GM18867 (cell line): ENCODE data around the gene GGT6.

Experiments used
- ATAC-seq: cut with Tn5 transposase; IDR thresholded peaks from one replicate; pipeline ENCODE4 v1.9.1; 2021; ENCODE audit warnings: mild to moderate bottlenecking, moderate library complexity; ENCODE audit not compliant: unreplicated experiment

GGT6 gene

DNA sequence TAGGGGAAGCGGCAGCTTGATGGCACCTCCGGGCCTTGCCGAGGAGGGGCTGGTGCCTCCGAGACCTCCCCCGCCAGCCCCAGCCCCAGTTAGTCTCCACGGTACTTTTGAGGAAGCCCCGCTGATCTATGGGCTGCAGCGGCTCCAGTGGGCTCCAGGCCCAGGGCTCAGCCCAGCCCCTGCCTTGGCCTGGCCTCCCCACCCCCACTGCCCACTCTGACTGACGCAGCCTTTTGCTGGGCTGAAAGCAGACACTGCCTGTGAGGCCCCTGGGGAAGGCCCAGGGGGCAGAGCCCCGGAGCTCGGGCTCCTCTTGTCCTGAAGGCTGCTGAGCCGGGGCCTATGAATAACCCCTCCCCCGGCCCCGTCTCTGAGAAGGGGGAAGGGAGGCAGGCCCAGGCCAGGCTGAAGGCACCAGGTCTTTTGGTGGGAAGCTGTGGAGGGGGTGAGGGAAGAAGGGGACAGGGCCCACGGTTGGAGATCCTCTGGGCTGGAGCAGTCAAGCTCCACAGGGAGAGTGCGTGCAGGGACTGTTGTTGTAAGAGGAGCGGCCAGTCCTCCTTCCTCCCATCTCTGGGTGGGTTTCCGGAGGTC lies 16.4 kb upstream of the GGT6 start:
- ATAC-seq = no peak

DNA sequence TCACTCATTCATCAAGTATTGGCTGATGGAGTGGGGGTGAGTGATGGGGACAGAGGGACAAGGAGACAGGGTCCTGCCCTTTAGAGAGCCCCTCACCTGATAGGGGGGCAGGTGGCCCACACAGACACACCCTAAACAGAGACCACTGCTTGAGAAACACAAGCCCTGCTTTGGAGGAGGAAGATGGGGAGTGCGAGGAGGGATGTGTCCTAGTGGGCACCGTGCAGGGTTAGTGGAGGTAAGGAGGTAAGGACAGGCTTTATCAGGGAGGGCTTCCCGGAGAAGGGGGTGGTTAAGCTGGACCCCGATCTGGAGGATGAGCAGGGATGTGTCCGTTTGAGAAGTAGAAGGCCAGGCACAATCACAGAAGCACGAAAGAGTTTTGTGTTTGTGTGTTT lies 15.8 kb upstream of the GGT6 start:
- ATAC-seq = no peak

DNA sequence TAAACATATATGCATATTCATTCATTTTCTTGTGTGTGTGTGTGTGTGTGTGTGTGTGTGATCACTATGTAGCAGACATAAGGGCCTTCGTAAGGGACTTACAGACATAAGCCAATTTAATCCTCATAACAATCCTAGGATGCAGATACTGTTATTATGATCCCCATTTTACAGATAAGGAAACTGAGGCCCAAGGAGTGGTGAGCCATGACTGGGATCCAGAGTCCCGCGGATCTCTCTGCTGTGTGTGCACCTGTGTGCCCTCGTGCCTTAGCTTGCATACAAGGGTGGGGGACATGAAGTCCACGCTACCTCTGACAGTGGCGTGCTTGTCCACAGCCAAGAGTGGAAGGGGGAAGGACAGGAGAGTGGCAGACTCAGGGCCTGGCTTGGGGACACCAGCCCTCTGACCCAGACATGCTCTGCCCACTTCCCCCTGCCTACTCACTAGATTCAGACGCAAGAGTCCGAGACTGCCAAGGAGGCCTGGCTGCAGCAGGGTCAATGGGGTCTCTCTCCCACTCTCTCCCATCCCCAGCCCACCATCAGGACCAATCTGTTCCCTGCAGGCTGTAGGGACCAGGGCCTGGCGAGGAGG lies 14.2 kb upstream of the GGT6 start:
- ATAC-seq = no peak

DNA sequence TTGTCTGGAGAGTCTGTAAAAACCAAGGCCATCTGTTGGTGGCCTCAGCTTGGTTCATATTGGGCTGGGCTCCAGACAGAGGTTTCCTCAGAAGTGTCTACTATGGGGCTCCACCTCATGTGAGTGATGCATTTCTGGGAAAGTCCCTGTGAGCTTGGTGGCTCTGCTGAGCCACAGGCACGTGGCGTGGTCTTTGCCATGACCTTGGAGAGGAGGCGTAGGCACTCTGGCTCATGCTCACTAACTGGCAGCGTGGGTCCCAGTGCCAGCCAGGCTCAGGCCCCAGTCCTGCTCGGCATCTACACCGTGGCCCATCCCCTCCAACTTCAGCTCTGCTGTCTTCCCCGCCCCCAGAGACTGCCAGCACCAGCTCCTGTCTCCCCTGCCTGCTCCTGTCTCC lies 13.3 kb upstream of the GGT6 start:
- no peak for ATAC-seq

DNA sequence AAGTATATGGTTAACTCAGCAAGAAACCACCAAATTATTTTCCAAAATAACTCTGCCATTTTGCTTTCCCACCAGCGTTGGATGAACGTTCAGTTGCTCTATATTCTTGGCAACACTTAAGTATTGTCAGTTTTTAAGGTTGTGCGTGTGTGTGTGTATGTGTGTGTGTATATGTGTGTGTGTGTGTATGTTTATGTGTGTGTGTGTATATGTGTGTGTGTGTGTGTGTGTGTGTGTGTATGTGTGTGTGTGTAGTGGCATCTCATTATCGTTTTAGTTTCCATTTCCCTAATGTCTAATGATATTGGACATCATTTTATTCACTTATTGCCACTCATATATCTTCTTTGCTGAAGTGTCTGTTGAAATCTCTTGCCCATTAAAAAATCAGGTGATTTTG lies 12.7 kb upstream of the GGT6 start:
- no peak for ATAC-seq

DNA sequence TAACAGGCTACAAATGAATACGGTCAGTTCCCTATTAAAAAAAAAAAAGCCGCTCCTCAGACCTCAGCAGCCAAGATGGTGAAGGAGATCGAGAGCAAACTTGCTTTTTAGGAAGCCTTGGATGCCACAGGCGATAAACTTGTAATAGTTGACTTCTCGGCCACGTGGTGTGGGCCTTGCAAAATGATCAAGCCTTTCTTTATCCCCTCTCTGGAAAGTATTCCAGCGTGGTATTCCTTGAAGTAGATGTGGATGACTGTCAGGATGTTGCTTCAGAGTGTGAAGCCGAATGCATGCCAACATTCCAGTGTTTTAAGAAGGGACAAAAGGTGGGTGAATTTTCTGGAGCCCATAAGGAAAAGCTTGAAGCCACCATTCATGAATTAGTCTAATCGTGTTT lies 11.8 kb upstream of the GGT6 start:
- no peak for ATAC-seq

DNA sequence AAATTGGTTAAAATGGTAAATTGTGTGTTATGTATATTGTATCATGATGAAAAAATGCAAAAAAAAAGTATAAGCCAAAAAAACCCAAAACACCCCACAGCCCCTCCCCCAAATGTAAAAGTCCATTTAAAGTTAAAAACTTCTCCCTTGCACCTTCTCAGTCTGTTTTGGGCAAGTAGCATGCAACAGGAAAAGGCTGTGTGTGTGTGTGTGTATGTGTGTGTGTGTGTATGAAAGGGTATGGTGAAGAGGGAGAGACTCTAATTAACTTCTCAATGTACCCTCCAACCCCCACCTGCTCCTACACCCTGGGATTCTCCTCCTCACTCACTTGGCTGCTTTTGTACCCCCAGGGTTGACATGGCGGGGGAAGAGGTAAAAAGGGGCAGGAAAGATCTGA lies 9.2 kb upstream of the GGT6 start:
- ATAC-seq = no peak

DNA sequence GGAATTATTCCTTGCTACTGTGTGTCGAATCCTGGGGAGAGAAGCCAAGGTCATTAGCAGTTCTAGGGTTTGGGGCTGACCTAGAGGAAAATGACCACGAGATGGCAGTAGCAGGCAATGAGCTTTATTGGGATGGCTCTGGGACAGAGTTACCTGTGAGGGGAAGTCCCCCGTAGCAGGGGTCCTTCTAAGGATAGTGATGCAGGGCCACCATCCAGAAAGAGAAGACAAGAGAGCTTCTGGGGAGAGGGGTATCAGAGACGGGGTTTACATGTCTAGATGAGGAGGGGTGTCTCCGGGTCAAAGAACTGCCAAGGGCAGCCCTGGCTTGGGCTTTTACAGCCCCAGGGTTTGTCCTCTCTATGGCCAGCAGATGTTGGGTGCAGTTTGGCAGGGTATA lies 6.4 kb upstream of the GGT6 start:
- no peak for ATAC-seq

DNA sequence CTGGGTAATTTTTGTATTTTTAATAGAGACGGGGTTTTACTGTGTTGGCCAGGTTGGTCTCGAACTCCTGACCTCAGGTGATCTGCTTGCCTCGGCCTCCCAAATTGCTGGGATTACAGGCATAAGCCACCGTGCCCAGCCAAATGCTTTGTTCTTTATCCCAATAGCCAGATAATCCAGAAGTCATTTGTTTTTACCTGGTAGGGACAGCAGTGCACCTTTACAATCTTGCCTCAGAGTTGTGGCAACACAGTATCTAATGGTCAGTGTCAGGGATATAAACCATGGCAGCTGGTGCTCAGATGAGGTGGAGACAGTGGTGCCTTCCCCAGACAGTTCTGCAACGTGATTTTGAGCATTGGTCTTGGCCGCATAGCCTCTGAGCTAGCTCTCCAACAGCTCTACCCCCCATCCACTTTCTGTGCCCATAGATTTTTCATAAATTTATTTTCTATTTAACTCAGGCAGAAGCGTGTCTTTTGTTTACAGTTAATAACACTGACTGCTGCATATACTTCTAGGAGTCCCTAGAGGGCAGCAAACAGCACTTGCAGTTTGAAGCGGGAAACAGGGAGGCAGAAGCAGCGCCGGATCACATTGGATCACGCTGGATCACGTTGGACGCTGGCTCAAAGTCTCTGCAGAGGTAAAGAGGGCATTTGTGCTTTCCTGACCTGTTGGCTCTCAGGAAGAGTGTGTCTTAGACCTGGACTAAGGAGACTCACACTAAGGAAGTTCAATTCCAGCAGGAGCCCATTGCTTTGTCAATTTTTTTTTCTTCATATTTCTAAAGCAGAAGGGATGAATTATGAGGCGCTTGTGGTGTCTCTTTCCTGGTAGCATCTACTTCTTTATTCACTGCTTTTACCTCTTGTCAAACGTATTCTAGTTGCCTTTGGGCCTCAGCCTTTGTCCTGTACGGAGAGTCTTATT lies 5.1 kb upstream of the GGT6 start:
- no peak for ATAC-seq

DNA sequence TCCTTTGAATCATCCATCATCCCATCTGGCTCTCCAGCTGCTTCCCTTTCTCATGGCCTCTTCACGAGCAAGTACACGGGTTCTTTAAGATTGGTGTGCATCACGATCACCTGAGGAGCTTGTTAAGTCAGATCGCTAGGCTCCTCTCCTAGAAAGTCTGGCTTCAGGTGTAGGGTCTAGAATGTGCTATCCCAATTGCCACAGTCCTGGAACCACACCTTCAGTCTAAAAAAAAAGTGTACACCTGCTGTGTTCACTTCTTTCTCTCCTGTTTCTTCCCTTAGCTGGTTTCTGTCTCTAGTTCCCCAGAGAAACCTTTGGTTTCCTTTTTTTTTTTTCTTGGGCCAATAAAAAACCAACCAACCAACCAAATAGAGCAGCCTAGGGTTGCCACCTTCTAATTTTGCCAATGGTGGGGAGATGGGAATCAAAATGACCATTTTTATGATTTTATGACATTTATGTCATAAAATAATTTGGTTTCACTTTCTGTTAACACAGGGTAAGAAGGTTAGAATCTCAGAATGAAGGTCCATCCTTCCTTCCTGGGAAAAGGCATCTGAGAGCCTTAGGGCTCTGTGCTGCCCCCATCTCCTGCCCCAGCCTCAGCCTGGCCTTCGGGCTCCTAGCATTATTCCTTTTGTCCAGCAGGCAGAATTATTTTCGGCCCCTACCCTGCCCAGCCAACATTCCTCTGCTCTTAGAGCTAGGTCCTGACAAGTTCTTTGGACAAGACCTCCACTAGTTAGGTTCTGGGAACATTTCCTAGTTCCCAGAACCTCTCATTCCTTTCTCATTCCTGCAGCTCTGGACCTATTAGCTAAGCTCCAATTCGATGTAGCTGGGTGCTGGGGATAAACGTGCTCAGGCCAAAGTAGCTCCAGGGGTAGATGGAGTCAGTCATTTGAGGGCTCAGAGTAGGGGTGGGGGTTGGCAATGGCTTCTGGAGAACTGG lies 1.9 kb upstream of the GGT6 start:
- no peak for ATAC-seq

DNA sequence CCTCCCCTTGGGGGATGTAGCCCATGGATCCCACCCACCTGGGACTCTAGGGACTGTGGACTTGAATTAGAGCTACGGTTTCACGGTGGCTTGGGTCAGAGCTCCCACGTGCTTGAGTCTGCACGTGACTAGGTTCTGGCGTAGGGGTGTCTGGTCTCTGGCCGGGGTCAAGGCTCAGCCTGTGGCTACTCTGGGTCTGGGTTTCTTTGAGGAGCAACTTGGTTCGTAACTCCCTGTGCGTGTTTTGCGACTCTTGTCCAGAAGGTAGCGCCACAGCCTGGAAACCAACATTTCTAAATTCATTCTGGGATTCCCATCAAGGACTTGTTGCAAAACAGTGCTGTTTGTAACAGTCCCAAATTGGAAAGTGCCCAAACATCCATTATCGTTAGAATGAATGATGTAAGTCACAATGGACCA lies 470 bp upstream of the GGT6 start:
- no peak for ATAC-seq

DNA sequence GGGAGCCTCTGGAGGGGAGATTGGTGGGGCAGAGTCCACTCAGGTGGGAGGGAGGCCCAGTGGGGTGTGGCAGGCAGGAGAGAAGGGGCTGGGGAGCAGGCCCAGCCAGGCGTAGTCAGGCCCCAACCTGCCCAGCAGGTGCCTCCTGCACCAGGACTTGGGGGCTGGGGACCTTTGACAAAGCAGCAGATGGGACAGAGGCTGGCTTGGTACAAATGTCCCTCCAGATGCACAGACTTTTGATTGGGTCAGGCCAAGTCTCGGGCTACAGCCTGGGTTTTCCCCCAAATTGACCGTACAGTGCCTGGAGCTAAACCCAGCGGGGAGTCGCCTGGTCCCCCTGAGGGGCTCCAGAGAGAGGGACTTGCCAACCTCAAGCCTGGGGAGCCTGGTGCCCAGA lies 411 bp downstream of the GGT6 start:
- no peak for ATAC-seq

DNA sequence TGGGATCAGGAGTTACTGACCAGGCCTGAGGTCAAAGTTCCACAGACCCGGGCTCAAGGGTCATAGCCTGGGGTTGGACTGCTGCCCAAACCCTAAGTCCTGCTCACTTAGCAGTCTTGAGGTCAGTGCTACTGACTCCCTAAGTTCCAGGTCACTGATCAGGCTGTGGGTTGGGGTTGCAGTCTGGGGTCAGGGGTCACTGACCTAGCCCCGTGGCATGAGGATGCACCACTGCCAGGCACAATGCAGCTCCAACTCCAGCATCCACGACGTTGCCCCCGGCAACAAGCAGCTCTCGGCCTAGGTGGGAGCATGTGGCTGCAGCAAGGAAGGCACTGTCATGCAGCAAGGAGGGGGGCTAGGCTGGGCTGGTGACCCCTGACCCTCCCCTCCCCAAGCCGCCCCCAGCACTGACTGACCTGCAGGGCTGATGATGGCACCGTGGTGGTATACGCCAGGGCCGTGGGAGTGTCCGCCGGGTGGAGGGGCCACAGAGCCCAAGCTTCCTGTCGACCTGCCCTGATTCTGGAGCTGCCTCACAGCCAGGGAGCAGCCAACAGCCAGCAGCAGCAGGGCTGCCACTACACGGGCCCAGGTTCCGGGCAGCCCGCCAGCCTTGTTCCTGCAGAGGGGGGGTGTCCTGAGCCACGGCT lies 1.1 kb downstream of the GGT6 start:
- no peak for ATAC-seq

DNA sequence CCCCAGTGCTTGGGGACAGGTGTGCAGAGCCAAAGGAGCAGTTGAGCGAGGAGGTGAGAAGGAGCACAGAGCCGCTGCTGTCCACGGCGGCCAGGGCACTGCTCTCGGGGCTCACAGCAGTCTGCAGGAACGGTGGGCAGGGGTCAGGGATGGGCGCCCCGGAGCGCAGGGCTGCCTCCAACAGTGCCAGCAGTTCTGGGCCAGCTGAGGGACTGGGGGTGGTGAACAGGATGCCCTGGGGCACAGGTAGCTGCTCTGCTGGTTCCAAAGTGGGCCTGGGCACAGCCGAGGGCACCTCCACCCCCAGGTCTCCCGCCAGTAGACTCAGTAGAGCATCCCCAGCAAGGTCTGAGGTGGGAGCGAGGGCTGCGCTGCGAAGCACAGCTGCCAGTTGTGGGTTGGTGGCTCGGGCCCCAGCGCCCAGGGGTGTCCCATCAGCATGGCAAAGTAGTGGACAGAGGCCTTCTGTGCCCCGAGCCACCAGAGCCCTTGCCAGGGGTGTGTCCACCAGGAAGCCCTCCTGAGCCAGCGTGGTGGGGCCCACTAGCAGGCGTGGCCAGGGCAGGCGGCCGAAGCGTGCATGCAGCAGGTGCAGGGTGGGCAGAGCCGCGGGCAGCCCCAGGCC lies 1.9 kb downstream of the GGT6 start:
- no peak for ATAC-seq

DNA sequence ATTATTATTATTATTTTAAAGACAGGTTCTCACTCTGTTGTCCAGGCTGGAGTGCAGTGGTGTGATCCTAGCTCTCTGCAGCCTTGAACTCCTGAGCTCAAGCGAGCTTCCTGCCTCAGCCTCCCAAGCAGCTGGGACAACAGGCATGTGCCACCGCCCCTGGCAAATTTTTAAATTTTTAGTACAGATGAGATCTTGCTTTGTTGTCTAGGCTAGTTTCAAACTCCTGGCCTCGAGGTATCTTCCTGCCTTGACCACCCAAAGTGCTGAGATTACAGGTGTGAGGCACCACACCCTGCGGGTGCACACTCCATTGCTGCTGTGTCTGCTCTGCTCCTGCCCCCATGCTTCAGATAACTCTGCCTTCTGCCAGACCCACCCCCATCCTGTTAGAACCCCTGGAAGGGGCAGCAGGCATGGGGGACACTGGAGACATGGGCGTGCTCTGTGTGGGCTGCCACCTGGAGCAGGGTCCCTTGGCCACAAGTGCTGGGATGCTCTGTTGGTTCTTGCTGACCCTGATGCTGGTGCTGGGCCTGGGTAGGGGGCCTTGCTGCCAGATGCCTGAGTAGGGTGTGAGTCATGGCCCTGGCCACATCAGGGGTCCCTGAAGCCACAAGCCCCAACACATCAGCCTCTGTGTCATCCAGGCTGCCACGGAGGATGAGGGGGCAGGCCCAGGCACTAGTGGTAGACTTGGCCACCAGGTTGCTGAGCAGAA lies 2.6 kb downstream of the GGT6 start:
- no peak for ATAC-seq

DNA sequence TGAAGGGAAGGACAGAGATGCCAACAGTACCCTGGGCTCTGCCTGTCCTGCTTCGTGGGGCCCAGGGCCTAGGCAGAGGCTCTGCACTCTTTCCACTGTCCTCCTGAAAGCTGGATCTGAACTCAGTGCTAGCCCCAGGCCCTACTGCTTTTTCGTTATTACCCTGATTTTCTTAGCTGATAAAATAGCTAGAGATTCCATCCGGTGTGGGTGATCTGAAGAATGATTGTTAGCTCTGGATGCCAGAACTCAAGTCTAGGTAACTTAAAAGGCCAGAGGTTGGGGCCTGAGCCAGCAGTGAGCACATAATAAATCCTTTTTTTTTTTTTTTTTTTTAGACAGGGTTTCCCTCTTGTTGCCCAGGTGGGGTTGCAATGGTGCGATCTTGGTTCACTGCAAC lies 3.4 kb downstream of the GGT6 start:
- ATAC-seq = no peak

DNA sequence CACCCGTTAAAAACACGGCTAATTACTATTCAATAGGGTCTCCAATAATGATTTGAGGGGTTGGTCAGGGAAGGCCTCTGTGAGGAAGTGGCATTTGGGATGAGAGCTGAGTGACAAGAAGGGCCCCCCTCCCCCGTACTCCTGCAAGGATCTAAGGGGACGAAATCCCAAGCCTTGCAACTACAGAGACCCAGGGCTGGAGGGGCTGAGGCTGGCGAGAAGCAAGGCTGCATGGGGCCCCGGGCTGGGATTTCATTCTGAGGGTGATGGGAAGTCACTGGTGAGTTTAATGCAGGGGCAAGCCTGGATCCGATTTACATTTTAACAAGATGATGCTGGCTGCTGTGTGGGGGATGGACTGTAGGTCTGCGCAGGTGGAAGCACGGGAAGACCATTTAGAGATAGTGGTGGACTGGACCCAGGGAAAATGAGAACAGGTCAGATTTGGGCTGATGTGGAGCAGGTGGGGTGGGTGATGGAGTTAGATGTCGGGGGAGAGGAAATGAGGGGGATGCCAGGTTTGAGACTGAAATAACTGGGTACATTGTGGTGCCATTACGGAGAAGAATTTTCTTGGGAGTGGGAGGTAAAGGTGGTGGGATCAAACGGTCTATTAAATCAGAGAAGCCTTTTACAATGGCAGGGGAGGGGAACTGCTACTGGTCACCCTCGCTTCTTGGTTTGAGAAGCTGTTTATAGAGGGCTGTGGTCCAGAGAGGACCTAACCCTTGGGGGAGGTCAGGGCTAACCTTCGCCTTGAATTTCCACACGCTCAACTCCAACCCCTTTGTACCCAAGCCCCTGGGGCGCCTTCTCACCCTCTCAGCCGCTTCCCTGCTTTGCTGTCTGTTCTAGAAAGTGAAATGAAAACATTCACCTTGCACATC lies 4.3 kb downstream of the GGT6 start:
- ATAC-seq = no peak

DNA sequence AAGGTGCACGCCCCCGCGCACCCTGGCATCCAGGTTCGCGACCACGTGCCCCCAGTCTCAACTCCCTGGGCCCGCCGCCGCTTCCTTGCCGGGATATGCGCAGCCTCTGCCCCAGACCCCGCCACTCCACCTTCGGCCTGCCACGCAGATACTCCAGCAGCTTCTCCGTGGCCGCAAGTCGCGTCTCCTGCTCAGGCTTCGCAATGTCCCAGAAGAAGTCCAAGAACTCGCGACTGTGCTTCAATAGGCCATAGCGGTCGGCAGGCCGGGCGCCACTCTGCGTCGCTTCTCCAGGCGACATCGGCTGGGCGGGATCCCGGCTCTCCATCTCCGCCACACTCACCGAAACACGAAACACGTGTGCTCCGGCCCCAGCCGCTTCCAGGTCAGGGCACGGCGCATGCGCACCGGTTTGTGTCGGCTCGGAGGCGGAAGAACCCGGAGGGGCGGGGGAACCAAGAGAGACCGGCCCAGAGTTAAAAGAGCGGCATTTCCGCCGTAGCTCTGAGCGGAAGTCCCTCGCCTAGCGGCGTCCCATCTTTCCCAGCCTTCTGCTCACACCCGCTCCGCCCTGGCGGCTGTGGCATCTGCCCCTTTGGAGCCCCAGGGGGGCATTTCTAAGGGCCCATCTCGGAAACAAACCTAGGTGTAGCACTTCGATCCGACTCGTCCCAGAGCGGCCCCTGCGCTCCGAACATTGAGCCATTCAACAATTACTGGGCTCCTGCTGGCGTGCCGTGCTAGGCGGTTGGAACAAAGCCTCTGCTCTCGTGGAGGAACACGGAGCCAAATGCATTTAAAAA lies 5.2 kb downstream of the GGT6 start, which contains the start of gene MYBBP1A:
Gene MYBBP1A (minus strand): TSS at position 388 of the 803 bp plus-strand sequence. CDS start 60 bp downstream, at position 328.
- ATAC-seq = peak; percentile 82
